ENCODE measurements around the gene CNIH1.

DNA sequence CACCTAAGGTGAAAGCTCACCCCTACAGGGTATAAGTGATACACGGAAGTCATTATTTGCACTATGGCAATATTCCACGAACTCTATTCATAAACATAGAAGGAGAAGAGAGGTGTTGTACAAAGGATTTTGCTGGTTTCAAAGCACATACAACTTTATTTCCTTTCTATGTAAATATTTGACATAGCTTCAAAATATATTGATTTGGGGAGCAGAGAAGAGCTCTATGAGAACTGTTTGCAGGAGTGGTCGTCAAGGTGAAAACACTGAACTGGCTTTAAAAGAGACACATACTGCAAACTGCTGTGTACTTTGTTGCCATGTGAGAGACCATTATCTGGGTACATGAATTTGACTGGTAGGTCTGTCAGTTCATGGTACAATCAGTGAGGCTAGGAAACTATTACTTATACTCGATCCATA is 16.7 kb downstream of the CNIH1 start:
- TF ChIP-seq, protein P1, sequence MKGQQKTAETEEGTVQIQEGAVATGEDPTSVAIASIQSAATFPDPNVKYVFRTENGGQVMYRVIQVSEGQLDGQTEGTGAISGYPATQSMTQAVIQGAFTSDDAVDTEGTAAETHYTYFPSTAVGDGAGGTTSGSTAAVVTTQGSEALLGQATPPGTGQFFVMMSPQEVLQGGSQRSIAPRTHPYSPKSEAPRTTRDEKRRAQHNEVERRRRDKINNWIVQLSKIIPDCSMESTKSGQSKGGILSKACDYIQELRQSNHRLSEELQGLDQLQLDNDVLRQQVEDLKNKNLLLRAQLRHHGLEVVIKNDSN (CRISPR knock-in tag; IDR thresholded peaks at IDR 0.05), result no peak
- TF ChIP-seq, protein P2, sequence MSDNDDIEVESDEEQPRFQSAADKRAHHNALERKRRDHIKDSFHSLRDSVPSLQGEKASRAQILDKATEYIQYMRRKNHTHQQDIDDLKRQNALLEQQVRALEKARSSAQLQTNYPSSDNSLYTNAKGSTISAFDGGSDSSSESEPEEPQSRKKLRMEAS (CRISPR knock-in tag; IDR thresholded peaks at IDR 0.05), result no peak
- TF ChIP-seq, protein P3, sequence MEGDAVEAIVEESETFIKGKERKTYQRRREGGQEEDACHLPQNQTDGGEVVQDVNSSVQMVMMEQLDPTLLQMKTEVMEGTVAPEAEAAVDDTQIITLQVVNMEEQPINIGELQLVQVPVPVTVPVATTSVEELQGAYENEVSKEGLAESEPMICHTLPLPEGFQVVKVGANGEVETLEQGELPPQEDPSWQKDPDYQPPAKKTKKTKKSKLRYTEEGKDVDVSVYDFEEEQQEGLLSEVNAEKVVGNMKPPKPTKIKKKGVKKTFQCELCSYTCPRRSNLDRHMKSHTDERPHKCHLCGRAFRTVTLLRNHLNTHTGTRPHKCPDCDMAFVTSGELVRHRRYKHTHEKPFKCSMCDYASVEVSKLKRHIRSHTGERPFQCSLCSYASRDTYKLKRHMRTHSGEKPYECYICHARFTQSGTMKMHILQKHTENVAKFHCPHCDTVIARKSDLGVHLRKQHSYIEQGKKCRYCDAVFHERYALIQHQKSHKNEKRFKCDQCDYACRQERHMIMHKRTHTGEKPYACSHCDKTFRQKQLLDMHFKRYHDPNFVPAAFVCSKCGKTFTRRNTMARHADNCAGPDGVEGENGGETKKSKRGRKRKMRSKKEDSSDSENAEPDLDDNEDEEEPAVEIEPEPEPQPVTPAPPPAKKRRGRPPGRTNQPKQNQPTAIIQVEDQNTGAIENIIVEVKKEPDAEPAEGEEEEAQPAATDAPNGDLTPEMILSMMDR (IDR thresholded peaks at IDR 0.05), result no peak
- TF ChIP-seq, protein P4, sequence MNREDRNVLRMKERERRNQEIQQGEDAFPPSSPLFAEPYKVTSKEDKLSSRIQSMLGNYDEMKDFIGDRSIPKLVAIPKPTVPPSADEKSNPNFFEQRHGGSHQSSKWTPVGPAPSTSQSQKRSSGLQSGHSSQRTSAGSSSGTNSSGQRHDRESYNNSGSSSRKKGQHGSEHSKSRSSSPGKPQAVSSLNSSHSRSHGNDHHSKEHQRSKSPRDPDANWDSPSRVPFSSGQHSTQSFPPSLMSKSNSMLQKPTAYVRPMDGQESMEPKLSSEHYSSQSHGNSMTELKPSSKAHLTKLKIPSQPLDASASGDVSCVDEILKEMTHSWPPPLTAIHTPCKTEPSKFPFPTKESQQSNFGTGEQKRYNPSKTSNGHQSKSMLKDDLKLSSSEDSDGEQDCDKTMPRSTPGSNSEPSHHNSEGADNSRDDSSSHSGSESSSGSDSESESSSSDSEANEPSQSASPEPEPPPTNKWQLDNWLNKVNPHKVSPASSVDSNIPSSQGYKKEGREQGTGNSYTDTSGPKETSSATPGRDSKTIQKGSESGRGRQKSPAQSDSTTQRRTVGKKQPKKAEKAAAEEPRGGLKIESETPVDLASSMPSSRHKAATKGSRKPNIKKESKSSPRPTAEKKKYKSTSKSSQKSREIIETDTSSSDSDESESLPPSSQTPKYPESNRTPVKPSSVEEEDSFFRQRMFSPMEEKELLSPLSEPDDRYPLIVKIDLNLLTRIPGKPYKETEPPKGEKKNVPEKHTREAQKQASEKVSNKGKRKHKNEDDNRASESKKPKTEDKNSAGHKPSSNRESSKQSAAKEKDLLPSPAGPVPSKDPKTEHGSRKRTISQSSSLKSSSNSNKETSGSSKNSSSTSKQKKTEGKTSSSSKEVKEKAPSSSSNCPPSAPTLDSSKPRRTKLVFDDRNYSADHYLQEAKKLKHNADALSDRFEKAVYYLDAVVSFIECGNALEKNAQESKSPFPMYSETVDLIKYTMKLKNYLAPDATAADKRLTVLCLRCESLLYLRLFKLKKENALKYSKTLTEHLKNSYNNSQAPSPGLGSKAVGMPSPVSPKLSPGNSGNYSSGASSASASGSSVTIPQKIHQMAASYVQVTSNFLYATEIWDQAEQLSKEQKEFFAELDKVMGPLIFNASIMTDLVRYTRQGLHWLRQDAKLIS (CRISPR knock-in tag; IDR thresholded peaks at IDR 0.05; ENCODE audit: borderline replicate concordance), result no peak
- TF ChIP-seq CREM (CRISPR knock-in tag; IDR thresholded peaks at IDR 0.05) (no peak), SP1 (CRISPR knock-in tag; conservative IDR thresholded peaks at IDR 0.05) (no peak), SMAD4 (CRISPR knock-in tag; IDR thresholded peaks at IDR 0.05) (no peak), TEAD1 (CRISPR knock-in tag; IDR thresholded peaks at IDR 0.05) (no peak), KAT7 (CRISPR knock-in tag; IDR thresholded peaks at IDR 0.05; ENCODE audit: borderline replicate concordance) (no peak)
- TF ChIP-seq, protein P5, sequence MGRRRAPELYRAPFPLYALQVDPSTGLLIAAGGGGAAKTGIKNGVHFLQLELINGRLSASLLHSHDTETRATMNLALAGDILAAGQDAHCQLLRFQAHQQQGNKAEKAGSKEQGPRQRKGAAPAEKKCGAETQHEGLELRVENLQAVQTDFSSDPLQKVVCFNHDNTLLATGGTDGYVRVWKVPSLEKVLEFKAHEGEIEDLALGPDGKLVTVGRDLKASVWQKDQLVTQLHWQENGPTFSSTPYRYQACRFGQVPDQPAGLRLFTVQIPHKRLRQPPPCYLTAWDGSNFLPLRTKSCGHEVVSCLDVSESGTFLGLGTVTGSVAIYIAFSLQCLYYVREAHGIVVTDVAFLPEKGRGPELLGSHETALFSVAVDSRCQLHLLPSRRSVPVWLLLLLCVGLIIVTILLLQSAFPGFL (CRISPR knock-in tag; IDR thresholded peaks at IDR 0.05; ENCODE audit: borderline replicate concordance), result no peak
- TF ChIP-seq, protein P6, sequence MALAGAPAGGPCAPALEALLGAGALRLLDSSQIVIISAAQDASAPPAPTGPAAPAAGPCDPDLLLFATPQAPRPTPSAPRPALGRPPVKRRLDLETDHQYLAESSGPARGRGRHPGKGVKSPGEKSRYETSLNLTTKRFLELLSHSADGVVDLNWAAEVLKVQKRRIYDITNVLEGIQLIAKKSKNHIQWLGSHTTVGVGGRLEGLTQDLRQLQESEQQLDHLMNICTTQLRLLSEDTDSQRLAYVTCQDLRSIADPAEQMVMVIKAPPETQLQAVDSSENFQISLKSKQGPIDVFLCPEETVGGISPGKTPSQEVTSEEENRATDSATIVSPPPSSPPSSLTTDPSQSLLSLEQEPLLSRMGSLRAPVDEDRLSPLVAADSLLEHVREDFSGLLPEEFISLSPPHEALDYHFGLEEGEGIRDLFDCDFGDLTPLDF (CRISPR knock-in tag; IDR thresholded peaks at IDR 0.05), result no peak

Data from WTC11 (cell line).